ENCODE results near the gene SUSD2. TPM values are rescaled to one million over a fixed set of nuclear protein-coding genes. Genes with fewer than 3 reads are reported as not detected.
A peak's percentile ranks its signal among the peaks of the same experiment; 100 is the strongest.
"Not testable (repeated sequence)": the region's sequence is repeated elsewhere in the genome, so short reads cannot be mapped to it uniquely, and the experiment has no call there.

SUSD2 gene, protein sequence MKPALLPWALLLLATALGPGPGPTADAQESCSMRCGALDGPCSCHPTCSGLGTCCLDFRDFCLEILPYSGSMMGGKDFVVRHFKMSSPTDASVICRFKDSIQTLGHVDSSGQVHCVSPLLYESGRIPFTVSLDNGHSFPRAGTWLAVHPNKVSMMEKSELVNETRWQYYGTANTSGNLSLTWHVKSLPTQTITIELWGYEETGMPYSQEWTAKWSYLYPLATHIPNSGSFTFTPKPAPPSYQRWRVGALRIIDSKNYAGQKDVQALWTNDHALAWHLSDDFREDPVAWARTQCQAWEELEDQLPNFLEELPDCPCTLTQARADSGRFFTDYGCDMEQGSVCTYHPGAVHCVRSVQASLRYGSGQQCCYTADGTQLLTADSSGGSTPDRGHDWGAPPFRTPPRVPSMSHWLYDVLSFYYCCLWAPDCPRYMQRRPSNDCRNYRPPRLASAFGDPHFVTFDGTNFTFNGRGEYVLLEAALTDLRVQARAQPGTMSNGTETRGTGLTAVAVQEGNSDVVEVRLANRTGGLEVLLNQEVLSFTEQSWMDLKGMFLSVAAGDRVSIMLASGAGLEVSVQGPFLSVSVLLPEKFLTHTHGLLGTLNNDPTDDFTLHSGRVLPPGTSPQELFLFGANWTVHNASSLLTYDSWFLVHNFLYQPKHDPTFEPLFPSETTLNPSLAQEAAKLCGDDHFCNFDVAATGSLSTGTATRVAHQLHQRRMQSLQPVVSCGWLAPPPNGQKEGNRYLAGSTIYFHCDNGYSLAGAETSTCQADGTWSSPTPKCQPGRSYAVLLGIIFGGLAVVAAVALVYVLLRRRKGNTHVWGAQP
- under 1 TPM in 2 of 3 donors, not detected in 1; 0.07 to 0.14 TPM for polyA plus RNA-seq

DNA sequence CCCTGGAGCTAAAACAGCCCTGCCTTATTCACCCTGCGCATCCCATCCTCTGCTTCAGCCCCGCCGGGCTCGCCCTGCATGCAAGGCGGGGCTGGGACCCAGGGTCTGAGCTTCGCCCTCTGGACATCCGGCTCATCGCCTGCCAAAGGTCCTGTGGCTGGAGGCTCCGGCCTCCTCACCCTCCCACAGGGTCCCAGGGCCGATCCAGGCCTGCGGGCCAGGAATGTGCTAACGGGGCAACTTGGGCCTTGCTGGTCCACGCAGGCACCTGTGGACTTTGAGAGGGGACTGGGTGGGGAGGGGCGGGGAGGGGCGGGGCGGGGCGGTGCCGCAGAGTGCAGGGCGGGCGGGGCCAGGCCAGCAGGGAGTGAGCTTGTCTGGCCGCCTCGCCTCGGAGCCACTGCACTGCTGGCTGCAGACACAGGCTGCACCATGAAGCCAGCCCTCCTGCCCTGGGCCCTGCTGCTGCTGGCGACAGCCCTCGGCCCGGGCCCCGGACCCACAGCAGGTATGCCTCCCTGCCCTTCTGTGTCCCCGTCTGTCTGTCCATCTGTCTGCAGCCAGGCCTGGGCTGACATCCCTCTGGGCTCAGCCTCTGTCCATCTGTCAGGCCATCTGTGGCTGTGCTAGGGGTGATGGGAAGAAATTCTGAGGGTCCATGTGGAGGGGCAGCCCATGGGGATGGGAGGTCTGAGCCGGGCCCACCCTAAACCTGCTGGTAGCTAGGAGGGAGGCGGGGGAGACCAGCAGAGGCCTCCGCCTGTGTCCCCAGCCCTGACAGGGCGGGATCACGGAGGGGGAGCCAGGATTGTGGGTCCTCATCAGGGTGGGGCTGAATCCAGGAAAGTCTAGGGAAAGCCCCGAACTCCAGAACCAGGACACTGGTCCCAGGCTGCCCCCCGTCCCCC is at the start of gene SUSD2:
Gene SUSD2, plus strand, starts transcription at position 400 of the 908 bp plus-strand sequence. Its CDS starts 33 bp downstream, at position 433.
- H3K27ac Mint-ChIP-seq, result no peak within 1 kb of the TSS
- H3K4me1 Mint-ChIP-seq, result no peaks in the 10 kb centered on the region
- peaks cover 2 to 5% (median 4%) of the 10 kb centered on the region in 3 donors for H3K27me3 Mint-ChIP-seq (ENCODE audit: low read depth in 3 of 3)
- H3K9me3 Mint-ChIP-seq, result no peaks in the 10 kb centered on the region
- no peaks in the 10 kb centered on the region for H3K36me3 Mint-ChIP-seq
- DNase-seq, result no peak
- H3K4me3 Mint-ChIP-seq, result no peak within 1 kb of the TSS

DNA sequence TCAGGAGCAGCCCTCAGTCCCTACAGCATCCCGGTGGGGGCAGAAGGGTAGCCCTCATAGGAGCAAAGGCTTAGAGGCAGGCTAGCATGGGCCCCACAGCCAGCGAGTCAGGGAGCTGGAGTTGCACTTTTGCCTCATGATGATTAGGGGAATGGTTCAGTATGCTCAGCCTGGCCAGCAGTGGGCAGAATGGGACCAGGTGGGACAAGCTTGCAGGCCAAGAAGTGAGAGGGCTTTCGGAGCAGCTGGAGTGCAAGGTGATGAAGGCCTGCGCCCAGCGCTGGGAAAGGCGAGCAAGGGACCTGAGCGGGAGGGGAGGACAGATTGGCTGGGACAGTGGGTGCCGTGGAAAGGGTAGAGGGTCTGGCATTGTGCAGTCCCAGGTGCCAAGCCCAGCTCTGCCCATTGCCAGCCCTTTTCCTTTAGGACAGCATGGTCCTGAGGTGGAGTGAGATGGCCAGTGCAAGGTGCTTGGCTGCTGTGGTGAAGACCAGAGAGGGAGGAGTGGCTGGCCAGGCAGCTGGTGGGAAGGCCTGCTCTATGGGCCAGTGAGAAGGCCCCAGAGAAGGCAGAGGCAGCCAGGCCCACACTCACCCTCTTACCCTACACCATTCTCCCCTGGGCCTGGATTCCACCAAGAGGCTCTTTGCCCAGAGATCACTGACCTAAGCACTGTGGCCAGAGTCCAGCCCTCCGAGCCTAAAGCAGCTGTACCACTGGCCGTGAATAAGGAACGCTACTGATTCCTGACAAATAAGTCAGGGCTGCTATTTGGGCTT is 47.9 kb upstream of the SUSD2 start:
- DNase-seq, result peak in 1 of 3 donors; percentile 34
- H3K27me3 Mint-ChIP-seq (ENCODE audit: low read depth in 3 of 3), result peaks cover 0 to 3% (median 0%) of the 10 kb centered on the region in 3 donors
- H3K27ac Mint-ChIP-seq, result peak overlapping the region in 1 of 6 donors; percentile 8
- no peak overlapping the region for H3K4me3 Mint-ChIP-seq
- H3K36me3 Mint-ChIP-seq, result peaks cover 0 to 12% (median 0%) of the 10 kb centered on the region in 3 donors
- H3K9me3 Mint-ChIP-seq, result peaks cover 0 to 2% (median 0%) of the 10 kb centered on the region in 6 donors
- peaks cover 0 to 6% of the 10 kb centered on the region in 2 donors for H3K4me1 Mint-ChIP-seq

GRCh38 chr22:24134090-24134846 is 47.0 kb upstream of the SUSD2 start:
- Mint-ChIP-seq H3K36me3 (peaks cover 0 to 12% (median 0%) of the 10 kb centered on the region in 3 donors), H3K27me3 (ENCODE audit: low read depth in 3 of 3) (peaks cover 0 to 3% (median 0%) of the 10 kb centered on the region in 3 donors), H3K27ac (no peak overlapping the region), H3K4me3 (no peak overlapping the region), H3K4me1 (no peaks in the 10 kb centered on the region), H3K9me3 (peaks cover 0 to 2% (median 0%) of the 10 kb centered on the region in 6 donors)
- DNase-seq, result no peak

DNA sequence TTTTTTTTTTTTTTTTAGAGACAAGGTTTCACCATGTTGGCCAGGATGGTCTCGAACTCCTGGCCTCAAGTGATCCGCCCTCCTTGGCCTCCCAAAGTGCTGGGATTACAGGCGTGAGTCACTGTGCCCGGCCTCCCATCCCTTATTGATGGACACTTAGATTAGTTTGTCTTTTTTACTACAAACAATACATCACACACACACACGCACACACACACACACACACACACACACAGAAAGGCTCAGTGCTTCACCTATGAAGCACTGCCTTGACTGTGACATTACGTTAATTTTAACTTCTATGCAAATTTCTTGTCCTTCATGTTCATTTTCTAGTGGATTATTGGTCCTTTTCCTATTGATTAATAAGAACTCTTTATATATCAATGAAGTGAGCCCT is 44.8 kb upstream of the SUSD2 start:
- H3K36me3 Mint-ChIP-seq, result peaks cover 0 to 12% (median 5%) of the 10 kb centered on the region in 3 donors
- not testable (repeated sequence) for H3K4me1 Mint-ChIP-seq; H3K27me3 Mint-ChIP-seq (ENCODE audit: low read depth in 3 of 3); DNase-seq; H3K4me3 Mint-ChIP-seq; H3K27ac Mint-ChIP-seq; H3K9me3 Mint-ChIP-seq

GRCh38 chr22:24137595-24137994 is 43.7 kb upstream of the SUSD2 start:
- Mint-ChIP-seq H3K9me3 (peaks cover 0 to 2% (median 0%) of the 10 kb centered on the region in 6 donors), H3K27ac (peak overlapping the region in 2 of 6 donors; percentile 29 to 35), H3K36me3 (peaks cover 0 to 12% (median 5%) of the 10 kb centered on the region in 3 donors), H3K4me3 (no peak overlapping the region), H3K4me1 (peaks cover 8 to 10% of the 10 kb centered on the region in 2 donors), H3K27me3 (ENCODE audit: low read depth in 3 of 3) (peaks cover 0 to 3% (median 0%) of the 10 kb centered on the region in 3 donors)
- DNase-seq, result no peak

- peaks cover 8 to 10% of the 10 kb centered on the region in 2 donors for H3K4me1 Mint-ChIP-seq
Measured at GRCh38 chr22:24138649-24139420, 42.5 kb upstream of the SUSD2 start.

DNA sequence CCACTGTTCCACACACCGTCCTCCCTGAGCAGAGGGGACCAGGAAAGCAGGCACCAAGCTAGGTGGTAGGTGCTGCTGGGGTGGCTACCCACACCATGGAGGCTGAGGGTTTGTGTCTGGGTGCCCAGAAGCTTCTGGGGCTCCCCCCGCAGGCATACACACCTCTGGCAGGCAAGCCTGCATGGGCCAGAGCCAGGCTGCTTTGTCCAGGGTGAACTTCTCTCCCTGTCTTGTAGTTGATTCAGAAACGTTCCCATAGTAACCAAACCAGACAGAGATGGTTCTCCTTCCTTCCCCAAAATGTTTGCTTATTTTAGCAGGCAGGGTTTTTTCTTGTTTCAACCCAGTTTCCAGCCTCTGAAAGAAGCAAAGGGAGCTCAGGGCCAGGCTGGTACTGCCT is 40.9 kb upstream of the SUSD2 start:
- Mint-ChIP-seq H3K9me3 (no peaks in the 10 kb centered on the region), H3K27ac (no peak overlapping the region), H3K36me3 (peaks cover 0 to 9% (median 5%) of the 10 kb centered on the region in 3 donors), H3K4me3 (no peak overlapping the region), H3K27me3 (ENCODE audit: low read depth in 3 of 3) (peaks cover 0 to 3% (median 0%) of the 10 kb centered on the region in 3 donors), H3K4me1 (peaks cover 17 to 19% of the 10 kb centered on the region in 2 donors)
- DNase-seq, result no peak

More at GRCh38 chr22:24138649-24139420, 42.5 kb upstream of the SUSD2 start:
- Mint-ChIP-seq H3K36me3 (peaks cover 0 to 12% (median 5%) of the 10 kb centered on the region in 3 donors), H3K9me3 (no peaks in the 10 kb centered on the region), H3K4me3 (no peak overlapping the region), H3K27me3 (ENCODE audit: low read depth in 3 of 3) (peaks cover 0 to 3% (median 0%) of the 10 kb centered on the region in 3 donors), H3K27ac (no peak overlapping the region)
- DNase-seq, result no peak

GRCh38 chr22:24141586-24141985 is 39.7 kb upstream of the SUSD2 start:
- DNase-seq, result peak in 1 of 3 donors; percentile 18
- peaks cover 28 to 31% of the 10 kb centered on the region in 2 donors for H3K4me1 Mint-ChIP-seq
- H3K27me3 Mint-ChIP-seq (ENCODE audit: low read depth in 3 of 3), result peaks cover 0 to 3% (median 0%) of the 10 kb centered on the region in 3 donors
- H3K36me3 Mint-ChIP-seq, result peaks cover 0 to 5% (median 3%) of the 10 kb centered on the region in 3 donors
- H3K27ac Mint-ChIP-seq, result peak overlapping the region; percentile 14 to 70 (median 60)
- H3K9me3 Mint-ChIP-seq, result no peaks in the 10 kb centered on the region
- no peak overlapping the region for H3K4me3 Mint-ChIP-seq

- H3K4me1 Mint-ChIP-seq, result peaks cover 31 to 38% of the 10 kb centered on the region in 2 donors
- peaks cover 0 to 5% (median 0%) of the 10 kb centered on the region in 3 donors for H3K36me3 Mint-ChIP-seq
- peak overlapping the region in 2 of 6 donors; percentile 35 to 70 for H3K27ac Mint-ChIP-seq
- DNase-seq, result no peak
- H3K9me3 Mint-ChIP-seq, result no peaks in the 10 kb centered on the region
- H3K27me3 Mint-ChIP-seq (ENCODE audit: low read depth in 3 of 3), result peaks cover 0 to 3% (median 0%) of the 10 kb centered on the region in 3 donors
- no peak overlapping the region for H3K4me3 Mint-ChIP-seq
Measured at GRCh38 chr22:24142241-24142640, 39.0 kb upstream of the SUSD2 start.

- Mint-ChIP-seq H3K27me3 (ENCODE audit: low read depth in 3 of 3) (peaks cover 0 to 3% (median 0%) of the 10 kb centered on the region in 3 donors), H3K27ac (peak overlapping the region in 2 of 6 donors; percentile 12 to 35), H3K36me3 (peaks cover 0 to 5% (median 0%) of the 10 kb centered on the region in 3 donors), H3K4me3 (no peak overlapping the region), H3K9me3 (no peaks in the 10 kb centered on the region), H3K4me1 (peaks cover 37 to 43% of the 10 kb centered on the region in 2 donors)
- no peak for DNase-seq
Measured at GRCh38 chr22:24142831-24143230, 38.5 kb upstream of the SUSD2 start.

- H3K36me3 Mint-ChIP-seq, result peaks cover 0 to 5% (median 0%) of the 10 kb centered on the region in 3 donors
- peak overlapping the region in 4 of 6 donors; percentile 13 to 58 (median 38) for H3K27ac Mint-ChIP-seq
- peaks cover 0 to 3% (median 0%) of the 10 kb centered on the region in 3 donors for H3K27me3 Mint-ChIP-seq (ENCODE audit: low read depth in 3 of 3)
- no peaks in the 10 kb centered on the region for H3K9me3 Mint-ChIP-seq
- no peak for DNase-seq
- no peak overlapping the region for H3K4me3 Mint-ChIP-seq
- H3K4me1 Mint-ChIP-seq, result peaks cover 43 to 56% of the 10 kb centered on the region in 2 donors
Measured at GRCh38 chr22:24144056-24144777, 37.1 kb upstream of the SUSD2 start.
